WTC11 (cell line): ENCODE data around the gene NSL1. TPM values are rescaled to one million over a fixed set of nuclear protein-coding genes. Genes with fewer than 3 reads are reported as not detected.
"Not testable (repeated sequence)": the region's sequence is repeated elsewhere in the genome, so short reads cannot be mapped to it uniquely, and the experiment has no call there.

Experiments used
- ATAC-seq: fragments of 200-7000 bp; cut with Tn5 transposase; 2 replicates; pipeline ENCODE4 v1.10.0; 2021; ENCODE audit warnings: mild to moderate bottlenecking, moderate library complexity
- CTCF ChIA-PET: fragments of 300-600 bp; sonication (Branson Sonifier 250); formaldehyde crosslinking; loops from one replicate; lab custom pipeline; 2021; ENCODE audit warnings: antibody characterized with exemption; lab: Charles Lee
- POLR2A ChIA-PET: fragments of 350-600 bp; sonication (Branson Sonifier 250); formaldehyde crosslinking; loops from one replicate; lab custom pipeline; 2021; ENCODE audit warnings: antibody characterized with exemption; lab: Charles Lee
- DNase-seq: peaks from one replicate; pipeline ENCODE4 v3.0.0; 2021; ENCODE audit warnings: low spot score
- H3K27ac Mint-ChIP-seq: 2 replicates; pipeline ENCODE4 v1.8.0; 2021; ENCODE audit warnings: mixed read lengths
- H3K27me3 Mint-ChIP-seq: 2 replicates; pipeline ENCODE4 v1.8.0; 2021; ENCODE audit warnings: low read depth, mild to moderate bottlenecking, moderate library complexity, mixed read lengths
- H3K36me3 Mint-ChIP-seq: 2 replicates; pipeline ENCODE4 v1.8.0; 2021; ENCODE audit warnings: mixed read lengths
- H3K4me1 Mint-ChIP-seq: 2 replicates; pipeline ENCODE4 v1.8.0; 2022; ENCODE audit warnings: mixed read lengths
- H3K4me3 Mint-ChIP-seq: 2 replicates; pipeline ENCODE4 v1.8.0; 2021; ENCODE audit warnings: mild to moderate bottlenecking, moderate library complexity, mixed read lengths
- H3K9me3 Mint-ChIP-seq: 2 replicates; pipeline ENCODE4 v1.8.0; 2021; ENCODE audit warnings: mixed read lengths
- AR ChIP-seq: fragments of 250-450 bp; sonication (Bioruptor Pico); IDR thresholded peaks from 2 replicates; pipeline ENCODE4 v1.9.0; 2021; ENCODE audit warnings: mild to moderate bottlenecking
- ETV6 ChIP-seq: sonication (generic); formaldehyde crosslinking; IDR thresholded peaks from 2 replicates; pipeline ENCODE4 v1.8.1; 2022; ENCODE audit warnings: mild to moderate bottlenecking, missing genetic modification reagents
- FOXP1 ChIP-seq: sonication (generic); formaldehyde crosslinking; IDR thresholded peaks from 2 replicates; pipeline ENCODE4 v1.8.0; 2022; ENCODE audit warnings: missing genetic modification reagents, mild to moderate bottlenecking, moderate library complexity, borderline replicate concordance
- JAZF1 ChIP-seq: fragments of 250-450 bp; sonication (Bioruptor Pico); IDR thresholded peaks from 2 replicates; pipeline ENCODE4 v1.9.0; 2021; ENCODE audit warnings: moderate library complexity, mild to moderate bottlenecking, inconsistent platforms
- JUN ChIP-seq: sonication (generic); formaldehyde crosslinking; IDR thresholded peaks from 2 replicates; pipeline ENCODE4 v1.8.0; 2023; ENCODE audit warnings: mild to moderate bottlenecking, missing genetic modification reagents
- NFE2L1 ChIP-seq: sonication (generic); formaldehyde crosslinking; IDR thresholded peaks from 2 replicates; pipeline ENCODE4 v1.8.1; 2023; ENCODE audit warnings: missing genetic modification reagents
- SP1 ChIP-seq: sonication (generic); formaldehyde crosslinking; conservative IDR thresholded peaks from 2 replicates; pipeline ENCODE4 v1.8.1; 2022; ENCODE audit warnings: missing genetic modification reagents
- TP53 ChIP-seq: sonication (generic); formaldehyde crosslinking; IDR thresholded peaks from 2 replicates; pipeline ENCODE4 v1.8.1; 2023; ENCODE audit warnings: mild to moderate bottlenecking, missing genetic modification reagents
- USF1 ChIP-seq: sonication (generic); formaldehyde crosslinking; IDR thresholded peaks from 2 replicates; pipeline ENCODE4 v1.8.0; 2022; ENCODE audit warnings: mild to moderate bottlenecking, missing genetic modification reagents
- ZNF121 ChIP-seq: sonication (generic); formaldehyde crosslinking; IDR thresholded peaks from 2 replicates; pipeline ENCODE4 v1.8.0; 2023; ENCODE audit warnings: missing genetic modification reagents
- ZNF232 ChIP-seq: sonication (generic); formaldehyde crosslinking; IDR thresholded peaks from 2 replicates; pipeline ENCODE4 v1.8.0; 2022; ENCODE audit warnings: mild to moderate bottlenecking, missing genetic modification reagents
- ZNF263 ChIP-seq: sonication (generic); formaldehyde crosslinking; IDR thresholded peaks from 2 replicates; pipeline ENCODE4 v1.8.1; 2022; ENCODE audit warnings: low read depth, mild to moderate bottlenecking, moderate library complexity, missing genetic modification reagents
- ZNF281 ChIP-seq: sonication (generic); formaldehyde crosslinking; IDR thresholded peaks from 2 replicates; pipeline ENCODE4 v1.8.0; 2023; ENCODE audit warnings: mild to moderate bottlenecking, missing genetic modification reagents
- ZNF671 ChIP-seq: fragments of 250-450 bp; sonication (Bioruptor Pico); IDR thresholded peaks from 2 replicates; pipeline ENCODE4 v1.8.0; 2021; ENCODE audit warnings: mild to moderate bottlenecking
- total RNA-seq: library from RNA; stranded (reverse); gene quantifications from 3 replicates; pipeline ENCODE4 v1.2.3, GENCODE V29; 2021
- TF ChIP-seq, protein P1 (sequence below): fragments of 250-450 bp; sonication (Bioruptor Pico); conservative IDR thresholded peaks from 2 replicates; pipeline ENCODE4 v1.9.0; 2021; ENCODE audit warnings: mild to moderate bottlenecking
- TF ChIP-seq, protein P2 (sequence below): sonication (generic); formaldehyde crosslinking; IDR thresholded peaks from 2 replicates; pipeline ENCODE4 v1.8.1; 2023; ENCODE audit warnings: mild to moderate bottlenecking, missing genetic modification reagents, moderate library complexity

Gene NSL1
- total RNA-seq, 1 experiment from 2014 or later: 55.7 TPM

GRCh38 chr1:212712451-212713303 is 78.9 kb downstream of the NSL1 start:
- Mint-ChIP-seq H3K4me1 (peaks cover 4% of the 10 kb centered on the region), H3K9me3 (peaks cover 6% of the 10 kb centered on the region), H3K36me3 (no peaks in the 10 kb centered on the region), H3K27me3 (peaks cover 5% of the 10 kb centered on the region), H3K27ac (no peak overlapping the region), H3K4me3 (no peak overlapping the region)
- no peak for ATAC-seq
- POLR2A ChIA-PET: no interaction called here
- CTCF ChIA-PET: interaction anchor here (1.4 kb wide), 1 partner anchor 48 kb away, joined by 3 read pairs; no protein-coding TSS in a partner anchor
- TF ChIP-seq ETV6 (CRISPR knock-in tag) (no peak), ZNF671 (CRISPR knock-in tag) (no peak), ZNF281 (CRISPR knock-in tag) (no peak), ZNF121 (CRISPR knock-in tag) (no peak), SP1 (CRISPR knock-in tag) (no peak), JUN (no peak)
- no peak for DNase-seq

GRCh38 chr1:212711974-212712373 is 79.6 kb downstream of the NSL1 start:
- H3K4me1 Mint-ChIP-seq, H3K4me3 Mint-ChIP-seq, H3K9me3 Mint-ChIP-seq, H3K27me3 Mint-ChIP-seq, DNase-seq, ATAC-seq, POLR2A ChIA-PET, H3K36me3 Mint-ChIP-seq, H3K27ac Mint-ChIP-seq: not testable (repeated sequence)
- CTCF ChIA-PET: interaction anchor here (1.3 to 1.4 kb wide), 2 partner anchors 13 to 47 kb away, joined by 3 to 4 read pairs; partner anchors contain the start of gene BATF3

GRCh38 chr1:212710566-212710965 is 81.0 kb downstream of the NSL1 start:
- no peak for ATAC-seq
- Mint-ChIP-seq H3K9me3 (peaks cover 6% of the 10 kb centered on the region), H3K27ac (no peak overlapping the region), H3K36me3 (no peaks in the 10 kb centered on the region), H3K27me3 (peaks cover 5% of the 10 kb centered on the region), H3K4me3 (no peak overlapping the region), H3K4me1 (peaks cover 4% of the 10 kb centered on the region)
- DNase-seq: no peak
- CTCF ChIA-PET: interaction anchor here (0.8 to 1.0 kb wide), 2 partner anchors 39 to 253 kb away, joined by 3 to 7 read pairs; no protein-coding TSS in a partner anchor
- POLR2A ChIA-PET: no interaction called here
- TF ChIP-seq TP53 (CRISPR knock-in tag) (no peak), FOXP1 (CRISPR knock-in tag) (no peak), USF1 (peak; percentile 48; the same call in 1 of the 2 replicates), JAZF1 (no peak), AR (CRISPR knock-in tag) (no peak), ZNF263 (CRISPR knock-in tag) (no peak), NFE2L1 (no peak), ZNF232 (CRISPR knock-in tag) (no peak)
- TF ChIP-seq, protein P1, sequence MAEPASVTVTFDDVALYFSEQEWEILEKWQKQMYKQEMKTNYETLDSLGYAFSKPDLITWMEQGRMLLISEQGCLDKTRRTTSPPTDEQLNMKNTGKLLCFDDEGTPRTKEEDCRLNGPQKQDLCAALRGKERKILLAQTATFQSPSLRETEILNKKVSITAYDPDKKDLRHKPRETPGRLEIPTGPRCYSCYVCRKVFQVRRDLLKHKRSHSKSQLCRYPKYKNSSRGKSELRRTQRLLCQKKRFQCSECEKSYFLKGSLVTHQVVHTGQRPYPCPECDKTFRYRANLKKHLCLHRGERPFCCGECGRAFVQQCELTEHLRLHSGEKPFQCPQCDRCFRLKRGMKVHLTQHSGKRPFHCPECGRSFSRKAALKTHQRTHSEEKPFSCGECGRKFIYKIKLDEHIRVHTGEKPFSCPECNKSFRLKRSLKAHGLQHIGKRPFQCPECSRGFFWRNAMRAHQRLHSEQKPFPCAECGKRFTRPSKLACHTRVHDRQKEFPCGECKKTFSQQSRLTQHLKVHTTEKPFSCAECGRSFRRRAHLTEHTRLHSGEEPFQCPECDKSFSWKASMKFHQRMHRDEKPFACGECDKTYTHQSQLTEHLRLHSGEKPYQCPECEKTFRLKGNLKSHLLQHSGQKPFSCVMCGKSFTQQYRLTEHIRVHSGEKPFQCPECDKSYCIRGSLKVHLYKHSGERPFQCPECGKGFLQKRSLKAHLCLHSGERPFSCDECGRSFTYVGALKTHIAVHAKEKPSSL (CRISPR knock-in tag): no peak
- TF ChIP-seq, protein P2, sequence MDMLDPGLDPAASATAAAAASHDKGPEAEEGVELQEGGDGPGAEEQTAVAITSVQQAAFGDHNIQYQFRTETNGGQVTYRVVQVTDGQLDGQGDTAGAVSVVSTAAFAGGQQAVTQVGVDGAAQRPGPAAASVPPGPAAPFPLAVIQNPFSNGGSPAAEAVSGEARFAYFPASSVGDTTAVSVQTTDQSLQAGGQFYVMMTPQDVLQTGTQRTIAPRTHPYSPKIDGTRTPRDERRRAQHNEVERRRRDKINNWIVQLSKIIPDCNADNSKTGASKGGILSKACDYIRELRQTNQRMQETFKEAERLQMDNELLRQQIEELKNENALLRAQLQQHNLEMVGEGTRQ (CRISPR knock-in tag): peak; percentile 55; the same call in 1 of the 2 replicates
